Neural progenitor cell (in vitro differentiated cells): ENCODE measurements around the gene VOPP1. TPM values are rescaled to one million over a fixed set of nuclear protein-coding genes. Genes with fewer than 3 reads are reported as not detected.

Experiments
- DNase-seq: peaks from one replicate; pipeline ENCODE4 v3.0.0-alpha.2; 2016; ENCODE audit warnings: low spot score
- H2AFZ ChIP-seq: fragments of 200-600 bp; sonication (generic); replicated peaks from 2 replicates; pipeline ENCODE4 v1.6.1; 2016; ENCODE audit warnings: antibody characterized with exemption
- H3F3A ChIP-seq: fragments of 200-600 bp; sonication (generic); 2 replicates; pipeline ENCODE4 v1.6.1; 2016; ENCODE audit warnings: antibody characterized with exemption, low read depth
- H3K27ac ChIP-seq: fragments of 200-600 bp; sonication (generic); 2 replicates; pipeline ENCODE4 v1.5.1; 2016; ENCODE audit warnings: mild to moderate bottlenecking
- H3K27me3 ChIP-seq: fragments of 200-600 bp; sonication (generic); 2 replicates; pipeline ENCODE4 v1.6.1; 2016; ENCODE audit warnings: mild to moderate bottlenecking, moderate library complexity
- H3K36me3 ChIP-seq: fragments of 200-600 bp; sonication (generic); 2 replicates; pipeline ENCODE4 v1.5.1; 2016
- H3K4me1 ChIP-seq: fragments of 200-600 bp; sonication (generic); 2 replicates; pipeline ENCODE4 v1.6.1; 2016; ENCODE audit warnings: mixed run types
- H3K4me2 ChIP-seq: fragments of 200-600 bp; sonication (generic); 2 replicates; pipeline ENCODE4 v1.6.1; 2016
- H3K4me3 ChIP-seq: fragments of 200-600 bp; sonication (generic); 2 replicates; pipeline ENCODE4 v1.5.1; 2016
- H3K79me2 ChIP-seq: fragments of 200-600 bp; sonication (generic); 2 replicates; pipeline ENCODE4 v1.6.1; 2016; ENCODE audit warnings: low read depth
- H3K9ac ChIP-seq: fragments of 200-600 bp; sonication (generic); 2 replicates; pipeline ENCODE4 v1.6.1; 2016
- H3K9me3 ChIP-seq: fragments of 200-600 bp; sonication (generic); 2 replicates; pipeline ENCODE4 v1.5.1; 2016; ENCODE audit warnings: low read depth
- H4K20me1 ChIP-seq: fragments of 200-600 bp; sonication (generic); 2 replicates; pipeline ENCODE4 v1.6.1; 2016; ENCODE audit warnings: low read depth
- H3K27ac Mint-ChIP-seq: 3 replicates; pipeline ENCODE4 v1.8.0; 2021; ENCODE audit warnings: mixed read lengths
- H3K27me3 Mint-ChIP-seq: 2 replicates; pipeline ENCODE4 v1.8.0; 2022; ENCODE audit warnings: low read depth, mild to moderate bottlenecking, inconsistent platforms, moderate library complexity, mixed read lengths; ENCODE audit not compliant: insufficient read depth
- H3K36me3 Mint-ChIP-seq: 3 replicates; pipeline ENCODE4 v1.8.0; 2021; ENCODE audit warnings: mixed read lengths
- H3K4me1 Mint-ChIP-seq: 3 replicates; pipeline ENCODE4 v1.8.0; 2021; ENCODE audit warnings: mixed read lengths
- H3K4me3 Mint-ChIP-seq: 3 replicates; pipeline ENCODE4 v1.8.0; 2021; ENCODE audit warnings: mild to moderate bottlenecking, moderate library complexity, mixed read lengths
- H3K9me3 Mint-ChIP-seq: 3 replicates; pipeline ENCODE4 v1.8.0; 2020; ENCODE audit warnings: mixed read lengths
- CTCF ChIP-seq: fragments of 200-600 bp; sonication (generic); IDR thresholded peaks from 2 replicates; pipeline ENCODE4 v1.5.1; 2017; ENCODE audit warnings: antibody characterized with exemption, mild to moderate bottlenecking
- EZH2 ChIP-seq: fragments of 200-600 bp; sonication (generic); IDR thresholded peaks from 2 replicates; pipeline ENCODE4 v1.6.1; 2017; ENCODE audit warnings: antibody characterized with exemption, mild to moderate bottlenecking, moderate library complexity
- EZH2phosphoT487 ChIP-seq: fragments of 200-600 bp; sonication (generic); IDR thresholded peaks from 2 replicates; pipeline ENCODE4 v1.6.1; 2017; ENCODE audit warnings: antibody characterized with exemption
- total RNA-seq: library from RNA; depleted of rRNA; stranded (reverse); fragments of >200 nt; gene quantifications from 2 replicates; pipeline ENCODE4 v1.2.3, GENCODE V29; 2015; ENCODE audit warnings: low replicate concordance

VOPP1 gene
- total RNA-seq, 1 donor from 2014 or later, result 46.6 TPM

- peaks cover 36% of the 10 kb centered on the region for H3K4me1 Mint-ChIP-seq
These were observed 2.5 kb downstream of the VOPP1 start for GRCh38 chr7:55569797-55570196.

DNA sequence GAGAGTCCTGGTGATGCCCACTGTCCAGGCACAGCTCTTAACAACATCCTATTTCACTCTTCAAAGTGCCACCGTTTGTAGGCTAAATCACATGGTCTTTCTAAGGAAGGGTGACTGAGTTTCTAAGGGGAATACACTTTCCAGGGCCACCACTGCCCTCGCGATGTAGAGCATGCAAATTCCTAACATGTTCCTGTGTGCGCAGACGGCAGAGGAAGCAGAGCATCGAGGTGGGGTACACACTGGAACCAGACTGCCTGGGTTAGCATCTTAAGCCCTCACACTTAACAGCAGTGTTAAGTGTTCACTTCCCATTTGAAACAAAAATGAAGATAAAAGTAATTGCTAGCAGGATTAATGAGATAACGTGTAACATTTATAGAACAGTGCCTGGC is 3.0 kb downstream of the VOPP1 start:
- Histone ChIP-seq H3K9ac (no peak overlapping the region), H3K4me1 (peaks cover 42% of the 10 kb centered on the region), H3K79me2 (peaks cover 76% of the 10 kb centered on the region), H2AFZ (no peak overlapping the region), H3K27ac (peak overlapping the region; percentile 72), H3K36me3 (no peaks in the 10 kb centered on the region), H3K4me2 (peak overlapping the region; percentile 55), H4K20me1 (peaks cover 46% of the 10 kb centered on the region), H3K4me3 (no peak overlapping the region), H3K9me3 (no peaks in the 10 kb centered on the region), H3K27me3 (peaks cover 18% of the 10 kb centered on the region), H3F3A (peaks cover 21% of the 10 kb centered on the region)
- Mint-ChIP-seq H3K4me1 (peaks cover 36% of the 10 kb centered on the region), H3K27me3 (peaks cover 9% of the 10 kb centered on the region), H3K36me3 (peaks cover 22% of the 10 kb centered on the region), H3K27ac (no peak overlapping the region), H3K9me3 (peaks cover 6% of the 10 kb centered on the region), H3K4me3 (peak overlapping the region; percentile 46)
- DNase-seq, result no peak
- TF ChIP-seq EZH2phosphoT487 (no peak), CTCF (no peak), EZH2 (no peak)

More at GRCh38 chr7:55569797-55570196, 2.5 kb downstream of the VOPP1 start:
- no peak overlapping the region for H3K4me3 ChIP-seq
- peaks cover 71% of the 10 kb centered on the region for H3K79me2 ChIP-seq
- peak overlapping the region; percentile 55 for H3K4me2 ChIP-seq
- H3K9me3 ChIP-seq, result no peaks in the 10 kb centered on the region
- Mint-ChIP-seq H3K4me3 (peak overlapping the region; percentile 46), H3K27me3 (peaks cover 9% of the 10 kb centered on the region), H3K36me3 (peaks cover 22% of the 10 kb centered on the region), H3K9me3 (peaks cover 6% of the 10 kb centered on the region), H3K27ac (no peak overlapping the region)
- H3K9ac ChIP-seq, result no peak overlapping the region
- H3F3A ChIP-seq, result peaks cover 21% of the 10 kb centered on the region
- no peaks in the 10 kb centered on the region for H3K36me3 ChIP-seq
- H2AFZ ChIP-seq, result no peak overlapping the region
- H4K20me1 ChIP-seq, result peaks cover 41% of the 10 kb centered on the region
- TF ChIP-seq CTCF (no peak), EZH2 (no peak), EZH2phosphoT487 (no peak)
- H3K27ac ChIP-seq, result no peak overlapping the region
- DNase-seq, result no peak
- H3K27me3 ChIP-seq, result peaks cover 23% of the 10 kb centered on the region
- peaks cover 39% of the 10 kb centered on the region for H3K4me1 ChIP-seq

DNA sequence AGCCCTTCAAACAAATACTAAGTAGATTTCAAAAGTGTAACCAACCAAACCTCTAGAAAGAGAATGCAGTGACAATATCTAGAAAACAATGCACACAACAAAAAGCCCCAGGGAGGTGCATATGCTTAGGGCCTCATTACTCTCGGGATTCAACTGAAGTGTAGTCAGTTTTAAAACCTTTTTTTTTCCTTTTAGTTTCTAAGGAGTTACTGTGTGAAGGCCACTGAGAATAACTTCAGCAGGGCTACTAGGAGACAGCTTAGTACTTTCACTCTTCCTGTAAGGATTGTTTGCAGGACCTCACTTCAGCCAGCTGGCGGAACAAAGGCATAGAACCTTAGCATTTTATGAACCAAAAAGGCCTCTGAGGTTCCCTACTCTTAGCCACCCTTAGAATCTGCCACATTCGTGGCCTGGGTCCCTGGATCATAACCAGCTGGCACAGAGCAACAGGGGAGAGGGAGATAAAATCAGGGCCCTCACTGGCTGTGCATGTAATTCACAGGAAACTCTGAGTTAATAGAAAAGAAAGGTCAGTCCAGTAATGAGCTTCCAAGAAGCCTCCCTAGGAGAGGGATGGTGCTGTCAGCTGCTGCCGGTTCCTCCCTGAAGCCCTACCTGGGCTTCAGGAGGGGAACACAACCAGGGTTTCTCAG is 3.6 kb downstream of the VOPP1 start:
- no peaks in the 10 kb centered on the region for H3K36me3 ChIP-seq
- H3K9ac ChIP-seq, result no peak overlapping the region
- peaks cover 21% of the 10 kb centered on the region for H3F3A ChIP-seq
- no peak overlapping the region for H3K4me2 ChIP-seq
- peak overlapping the region; percentile 72 for H3K27ac ChIP-seq
- peaks cover 13% of the 10 kb centered on the region for H3K27me3 ChIP-seq
- TF ChIP-seq EZH2phosphoT487 (no peak), EZH2 (no peak), CTCF (no peak)
- H3K27me3 Mint-ChIP-seq, result peaks cover 9% of the 10 kb centered on the region
- DNase-seq, result no peak
- no peak overlapping the region for H3K27ac Mint-ChIP-seq
- peaks cover 44% of the 10 kb centered on the region for H3K4me1 ChIP-seq
- no peaks in the 10 kb centered on the region for H3K9me3 ChIP-seq
- peaks cover 6% of the 10 kb centered on the region for H3K9me3 Mint-ChIP-seq
- peaks cover 22% of the 10 kb centered on the region for H3K36me3 Mint-ChIP-seq
- H2AFZ ChIP-seq, result no peak overlapping the region
- no peak overlapping the region for H3K4me3 ChIP-seq
- no peak overlapping the region for H3K4me3 Mint-ChIP-seq
- H4K20me1 ChIP-seq, result peaks cover 48% of the 10 kb centered on the region
- H3K4me1 Mint-ChIP-seq, result peaks cover 34% of the 10 kb centered on the region
- peaks cover 82% of the 10 kb centered on the region for H3K79me2 ChIP-seq
